ENCODE results near the gene IGFBP2.

IGFBP2 gene

DNA sequence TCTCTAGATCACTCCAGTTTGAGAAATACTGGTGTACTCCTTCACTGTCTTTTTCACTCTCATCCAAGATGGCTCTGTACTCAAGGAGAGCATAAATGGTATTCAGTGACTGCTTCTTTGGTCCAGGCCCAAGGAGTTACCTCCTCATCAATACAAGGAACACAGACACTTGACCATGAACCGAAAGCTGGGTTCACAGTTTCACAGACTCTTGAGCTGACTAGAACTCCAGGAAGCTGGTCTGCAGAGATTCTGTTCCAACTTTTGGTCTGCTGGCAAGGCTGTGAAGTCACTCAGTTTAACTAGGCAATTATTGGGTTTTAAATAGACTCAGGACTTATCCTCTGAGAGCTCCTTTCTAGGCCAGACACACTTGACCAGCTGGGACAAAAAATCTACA, 69.5 kb downstream of the IGFBP2 start:
- H3K4me1 ChIP-seq (ENCODE audit: insufficient read depth, low read length) = peaks cover 13% of the 10 kb centered on the region
- H3K36me3 ChIP-seq (ENCODE audit: insufficient read depth, low read length) = no peaks in the 10 kb centered on the region
- peaks cover 8% of the 10 kb centered on the region for H3K9me3 ChIP-seq (ENCODE audit: low read length)
- H3K4me3 ChIP-seq (ENCODE audit: low read length) = no peak overlapping the region
- H2AFZ ChIP-seq (ENCODE audit: low read depth, low read length) = no peak overlapping the region
- H3K27me3 ChIP-seq (ENCODE audit: insufficient read depth, low read length) = no peaks in the 10 kb centered on the region

DNA sequence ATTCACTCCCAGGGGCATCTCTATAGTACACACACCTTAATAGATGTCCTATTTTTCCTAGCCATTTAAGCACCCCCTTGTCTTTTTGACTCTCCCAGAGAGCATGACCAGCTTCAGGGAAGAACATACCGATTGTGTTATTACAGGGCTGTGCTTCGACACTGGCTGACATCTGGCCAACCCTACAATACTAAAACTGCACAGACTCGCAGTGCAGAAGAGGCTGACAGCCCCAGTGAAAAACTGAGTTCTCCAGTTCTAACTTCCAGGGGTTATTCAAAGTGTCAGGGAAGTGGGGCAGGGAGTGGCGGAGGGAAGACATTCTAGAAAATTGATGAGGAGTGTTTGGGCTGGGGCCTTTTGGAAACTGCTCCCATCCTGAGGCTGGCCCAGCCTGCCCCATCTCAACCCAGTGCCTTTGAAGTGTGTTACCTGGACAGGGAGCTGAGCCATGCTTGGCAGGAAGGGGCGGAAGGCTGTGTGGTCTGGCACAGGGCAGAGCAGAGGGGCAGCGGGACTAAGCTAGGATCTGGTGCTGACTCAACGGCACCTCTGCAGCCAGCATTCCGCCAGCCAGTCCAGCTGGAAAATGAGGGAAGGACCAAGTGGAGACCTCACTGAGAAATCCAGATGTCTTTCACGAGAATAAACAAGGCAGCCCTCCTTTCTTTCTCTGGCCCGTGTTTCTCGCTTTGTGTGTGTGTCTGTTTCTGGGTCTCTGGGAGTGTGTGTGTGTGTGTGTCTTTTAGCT, 77.5 kb downstream of the IGFBP2 start:
- Histone ChIP-seq H3K4me1 (ENCODE audit: insufficient read depth, low read length) (peaks cover 17% of the 10 kb centered on the region), H3K36me3 (ENCODE audit: insufficient read depth, low read length) (no peaks in the 10 kb centered on the region), H2AFZ (ENCODE audit: low read depth, low read length) (no peak overlapping the region), H3K9me3 (ENCODE audit: low read length) (peaks cover 16% of the 10 kb centered on the region), H3K27me3 (ENCODE audit: insufficient read depth, low read length) (no peaks in the 10 kb centered on the region), H3K4me3 (ENCODE audit: low read length) (no peak overlapping the region)

DNA sequence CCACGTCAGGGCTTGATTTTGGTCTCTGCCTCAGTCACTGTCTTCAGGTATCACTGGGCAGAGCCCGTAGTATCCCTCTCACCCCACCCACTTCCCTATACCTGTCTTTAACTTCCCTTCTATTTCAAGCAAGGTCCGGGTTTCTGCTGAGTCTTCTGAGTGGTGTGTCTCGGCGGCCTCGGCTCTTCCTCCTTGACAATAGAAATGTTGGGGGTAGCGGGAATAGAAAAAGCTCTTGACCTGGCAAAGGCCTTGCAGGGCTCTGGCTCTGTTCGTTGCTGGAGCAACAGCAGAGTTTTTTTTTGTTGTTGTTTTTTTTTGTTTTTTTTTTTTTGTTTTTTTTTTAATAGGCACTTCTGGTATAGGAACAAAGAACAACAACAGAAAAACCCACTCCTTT, 78.1 kb downstream of the IGFBP2 start:
- no peak overlapping the region for H3K4me3 ChIP-seq (ENCODE audit: low read length)
- H3K4me1 ChIP-seq (ENCODE audit: insufficient read depth, low read length) = peaks cover 17% of the 10 kb centered on the region
- no peak overlapping the region for H2AFZ ChIP-seq (ENCODE audit: low read depth, low read length)
- no peaks in the 10 kb centered on the region for H3K27me3 ChIP-seq (ENCODE audit: insufficient read depth, low read length)
- no peaks in the 10 kb centered on the region for H3K36me3 ChIP-seq (ENCODE audit: insufficient read depth, low read length)
- peaks cover 16% of the 10 kb centered on the region for H3K9me3 ChIP-seq (ENCODE audit: low read length)

DNA sequence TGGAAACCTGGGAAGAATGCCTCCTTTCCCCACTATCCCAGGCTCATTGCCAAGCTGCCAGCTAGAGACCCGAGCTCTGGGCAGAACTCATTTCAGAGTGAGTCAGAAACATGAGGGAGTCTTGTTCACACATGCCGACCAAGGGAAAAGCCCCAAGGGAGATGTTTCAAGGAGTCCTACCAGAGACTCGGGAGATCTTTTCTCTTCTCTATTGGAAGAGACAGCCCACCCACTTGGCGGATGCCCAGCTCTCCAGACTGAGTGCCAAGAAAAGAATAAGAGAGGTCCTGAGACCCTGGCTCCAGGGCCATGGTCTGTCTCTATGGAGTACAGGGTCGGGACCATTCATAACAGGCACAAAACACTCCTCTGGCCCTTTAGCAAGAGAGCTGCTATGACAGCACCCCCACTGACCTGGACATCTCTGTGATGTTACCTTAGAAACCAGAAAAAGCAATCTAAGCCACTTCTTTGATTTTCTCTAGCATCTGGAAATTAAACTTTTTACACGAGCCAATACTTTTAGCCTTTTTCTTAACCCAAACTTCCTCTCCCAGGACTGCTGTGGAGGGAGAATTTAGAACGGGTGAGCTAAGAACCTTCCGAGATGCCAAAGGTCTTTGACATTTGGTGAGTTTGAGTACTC, 80.6 kb downstream of the IGFBP2 start:
- Histone ChIP-seq H3K36me3 (ENCODE audit: insufficient read depth, low read length) (no peaks in the 10 kb centered on the region), H3K4me1 (ENCODE audit: insufficient read depth, low read length) (peaks cover 17% of the 10 kb centered on the region), H3K4me3 (ENCODE audit: low read length) (no peak overlapping the region), H2AFZ (ENCODE audit: low read depth, low read length) (no peak overlapping the region), H3K27me3 (ENCODE audit: insufficient read depth, low read length) (no peaks in the 10 kb centered on the region), H3K9me3 (ENCODE audit: low read length) (peaks cover under 1% of the 10 kb centered on the region)

All from neuron (in vitro differentiated cells).